Stimulated activated naive CD4-positive, alpha-beta T cell treated with Interleukin-2 at 50 U/mL for 16 hours (primary cell): ENCODE data around the gene FAM151B.
"Not testable (repeated sequence)": the region's sequence is repeated elsewhere in the genome, so short reads cannot be mapped to it uniquely, and the experiment has no call there.

Source experiments
- DNase-seq: peaks from one replicate; lab custom pipeline; 2025; lab: John Stamatoyannopoulos, UW

Gene FAM151B

DNA sequence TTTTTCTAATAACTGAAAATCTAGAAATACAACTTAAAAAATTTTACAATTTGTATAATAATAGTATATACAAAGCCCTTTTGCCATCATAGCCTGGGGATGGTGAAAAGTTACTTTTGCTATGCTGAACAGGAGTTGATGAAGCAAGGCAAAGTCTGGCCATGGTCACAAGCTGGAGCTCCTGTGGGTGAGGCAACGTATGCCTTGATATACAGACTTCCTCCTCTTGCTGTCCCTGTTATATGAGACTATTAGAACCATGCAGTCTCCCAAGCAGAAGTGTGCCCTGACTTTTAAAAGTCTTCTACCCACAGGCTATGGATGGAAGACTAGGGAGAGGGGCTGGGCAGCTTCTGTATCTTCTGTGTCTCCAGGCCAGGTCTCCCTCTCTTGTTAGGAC is 15.7 kb downstream of the FAM151B start:
- DNase-seq: no peak

DNA sequence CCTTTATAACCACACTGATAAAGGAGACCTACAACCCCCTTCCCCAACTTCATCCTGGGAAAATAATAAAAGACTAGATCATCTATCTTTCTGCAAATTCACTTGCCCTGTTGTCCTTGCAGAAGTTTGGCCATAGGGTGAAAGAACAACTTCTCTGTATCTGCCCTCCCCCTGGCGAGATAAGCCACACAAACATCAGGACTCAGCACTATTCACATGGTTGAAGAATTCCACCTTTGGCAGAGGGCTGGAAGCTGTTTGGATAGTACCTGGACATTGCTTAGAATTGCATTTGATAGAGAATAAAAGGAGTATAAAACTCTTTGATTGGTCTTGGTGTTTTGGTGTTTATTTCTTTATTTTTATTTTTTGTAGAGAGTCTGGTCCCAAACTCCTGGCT is 16.9 kb downstream of the FAM151B start:
- no peak for DNase-seq

DNA sequence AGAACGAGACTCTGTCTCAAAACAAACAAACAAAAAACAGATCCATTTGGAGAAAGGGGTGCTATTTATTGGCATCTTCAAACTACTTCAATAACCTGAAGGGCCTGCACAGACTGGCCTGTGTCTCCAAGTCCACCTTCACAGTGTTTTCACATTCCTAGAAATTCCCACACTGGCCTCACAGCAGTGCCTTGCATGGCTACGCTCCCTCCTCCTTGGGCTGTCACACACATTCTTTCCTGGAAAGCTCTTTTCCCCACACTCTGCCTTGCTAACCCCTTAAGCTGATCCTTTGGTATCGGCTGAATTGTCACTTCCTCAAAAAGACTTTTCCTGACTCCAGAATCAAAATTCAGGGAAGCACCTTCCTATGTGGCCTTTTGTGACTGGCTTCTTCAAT is 19.8 kb downstream of the FAM151B start:
- no peak for DNase-seq

DNA sequence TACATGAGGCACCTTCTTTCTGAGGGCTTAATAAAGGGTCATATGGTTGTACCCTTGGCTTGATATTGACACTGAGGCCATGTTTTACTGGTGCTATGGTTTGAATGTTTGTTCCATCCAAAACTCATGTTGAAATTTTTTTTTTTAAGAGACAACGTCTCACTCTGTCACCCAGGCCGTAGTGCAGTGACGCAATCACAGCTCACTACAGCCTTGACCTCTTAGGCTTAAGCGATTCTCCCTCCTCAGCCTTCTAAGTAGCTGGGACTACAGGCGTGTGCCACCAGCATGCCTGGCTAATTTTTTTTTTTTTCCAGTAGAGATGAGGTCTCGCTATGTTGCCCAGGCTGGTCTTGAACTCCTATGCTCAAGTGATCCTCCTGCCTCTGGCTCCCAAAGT is 20.9 kb downstream of the FAM151B start:
- DNase-seq: no peak

DNA sequence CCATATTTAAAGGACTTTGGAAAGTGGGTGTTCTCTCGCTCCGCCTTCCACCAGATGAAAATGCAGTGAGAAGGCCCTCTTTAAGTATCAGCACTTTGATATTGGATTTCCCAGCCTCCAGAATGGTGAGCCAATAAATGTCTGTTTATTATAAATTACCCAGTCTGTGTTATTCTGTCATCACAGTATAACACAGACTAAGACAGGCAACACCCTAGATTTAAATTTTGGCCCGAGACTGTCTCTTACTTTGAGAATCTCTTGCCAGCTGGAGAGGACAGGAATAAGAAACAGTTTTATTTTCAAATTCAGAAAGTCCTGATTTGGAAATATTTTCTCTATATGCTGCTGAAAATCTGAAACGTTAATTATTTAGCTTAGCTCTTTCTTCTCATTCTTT is 21.5 kb downstream of the FAM151B start:
- DNase-seq: no peak

DNA sequence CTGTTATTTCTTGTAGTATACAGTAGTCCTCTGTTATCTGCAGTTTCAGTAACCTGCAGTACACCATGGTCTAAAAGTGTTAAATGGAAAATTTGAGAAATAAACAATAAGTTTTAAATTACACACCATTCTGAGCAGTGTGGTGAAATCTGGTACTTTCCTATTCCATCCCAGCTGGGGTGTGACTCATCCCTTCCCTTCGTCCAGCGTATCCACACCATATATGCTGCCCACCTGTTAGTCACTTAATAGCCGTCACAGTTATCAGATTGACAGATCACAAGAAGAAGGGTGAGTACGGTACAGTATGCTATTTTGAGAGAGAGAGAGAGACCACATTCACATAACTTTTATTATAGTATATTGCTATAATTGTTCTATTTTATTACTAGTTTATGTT is 28.9 kb downstream of the FAM151B start:
- DNase-seq: no peak

DNA sequence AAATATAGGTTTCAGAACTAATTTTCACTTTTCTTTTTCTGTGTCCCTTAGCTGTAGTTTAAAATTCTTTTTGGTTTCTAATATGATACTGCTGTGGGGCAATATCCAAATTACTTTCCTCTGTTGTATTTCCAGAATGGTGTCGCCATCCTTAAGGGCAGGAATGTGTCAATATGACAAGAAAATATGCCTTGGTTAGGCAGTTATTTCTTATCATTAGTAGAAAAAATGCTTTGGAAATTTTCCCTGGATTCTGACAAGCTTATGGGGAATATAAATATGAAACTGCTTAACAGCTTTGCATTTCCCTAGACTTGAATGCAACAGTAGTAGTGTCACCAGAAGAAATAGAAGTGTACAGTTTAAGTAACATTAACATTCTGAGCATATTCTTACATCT is 52.8 kb downstream of the FAM151B start:
- DNase-seq: no peak

DNA sequence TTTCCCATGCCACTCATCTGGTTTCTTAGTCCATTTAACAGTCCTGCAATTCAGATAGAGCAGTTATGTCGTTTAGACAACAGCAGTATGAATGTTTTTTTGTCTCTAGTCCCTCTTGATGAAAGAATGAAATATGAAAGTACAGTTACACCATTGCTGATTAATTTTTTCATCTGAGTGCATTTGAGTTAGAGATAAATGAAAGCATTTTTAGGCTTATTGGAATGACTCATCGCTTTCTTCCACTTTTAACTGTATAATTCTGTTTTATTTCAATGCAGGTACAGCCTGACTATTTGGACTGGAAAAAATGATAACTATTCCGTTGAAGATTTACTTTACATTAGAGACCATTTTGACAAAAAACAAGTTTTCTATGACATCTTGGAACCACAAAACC is 53.5 kb downstream of the FAM151B start:
- no peak for DNase-seq

DNA sequence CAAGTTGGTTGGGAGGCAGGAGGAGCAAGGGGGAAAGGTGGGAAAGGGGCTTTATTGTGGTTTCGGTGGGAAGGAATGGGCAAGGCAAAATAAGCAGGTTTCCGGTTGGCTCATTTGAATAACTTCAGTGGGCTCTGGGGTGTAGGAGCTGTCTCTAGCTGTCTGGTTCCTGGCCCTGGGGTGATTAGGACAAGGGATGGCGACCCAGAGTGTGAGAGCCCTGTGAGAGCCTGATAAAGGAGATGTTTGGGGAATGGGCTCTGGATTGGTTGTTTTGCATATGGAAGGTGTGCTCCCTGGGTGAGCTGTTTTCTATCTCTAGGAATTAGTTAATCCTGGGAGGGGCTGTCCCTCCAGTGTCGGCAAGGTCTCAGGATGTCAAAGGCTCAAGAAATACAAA is 66.7 kb downstream of the FAM151B start:
- DNase-seq: no peak

DNA sequence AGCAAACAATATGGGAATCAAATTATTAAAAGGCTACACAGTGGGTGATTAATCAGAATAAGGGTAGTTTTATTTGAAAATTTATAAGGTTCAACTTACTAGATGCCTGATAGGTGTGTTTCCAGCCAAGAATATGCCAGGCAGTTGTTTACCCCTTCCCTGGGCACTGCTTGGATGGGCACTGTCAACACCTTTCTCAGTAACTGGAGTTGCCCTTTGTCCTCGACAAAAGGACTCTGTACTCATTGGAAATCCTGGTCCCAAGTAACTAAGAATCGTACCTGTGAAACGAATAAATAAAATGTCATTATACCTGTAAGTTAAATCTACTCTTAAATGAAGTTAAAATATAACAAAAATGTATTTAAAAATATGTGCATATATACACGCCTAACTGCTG is 67.2 kb downstream of the FAM151B start:
- DNase-seq: no peak

DNA sequence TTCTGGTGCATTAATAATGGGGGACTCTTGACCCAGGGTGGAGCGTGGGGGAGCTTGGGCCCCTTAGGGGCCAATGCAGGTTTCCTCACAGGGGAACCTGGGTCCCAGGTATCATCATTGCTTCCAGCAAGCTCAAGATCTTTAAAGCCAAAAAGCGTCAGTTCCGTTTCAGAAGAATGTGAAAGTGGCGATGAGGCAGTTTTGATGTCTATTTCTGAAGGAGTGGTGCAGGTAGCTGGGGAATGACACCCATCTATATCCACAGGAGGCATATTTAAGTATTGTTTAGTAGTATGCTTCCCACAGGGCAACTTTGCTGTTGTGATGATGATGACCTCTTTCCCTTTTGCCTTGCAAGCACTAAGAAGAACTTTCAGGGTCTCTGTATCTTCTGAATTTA is 71.3 kb downstream of the FAM151B start:
- no peak for DNase-seq

DNA sequence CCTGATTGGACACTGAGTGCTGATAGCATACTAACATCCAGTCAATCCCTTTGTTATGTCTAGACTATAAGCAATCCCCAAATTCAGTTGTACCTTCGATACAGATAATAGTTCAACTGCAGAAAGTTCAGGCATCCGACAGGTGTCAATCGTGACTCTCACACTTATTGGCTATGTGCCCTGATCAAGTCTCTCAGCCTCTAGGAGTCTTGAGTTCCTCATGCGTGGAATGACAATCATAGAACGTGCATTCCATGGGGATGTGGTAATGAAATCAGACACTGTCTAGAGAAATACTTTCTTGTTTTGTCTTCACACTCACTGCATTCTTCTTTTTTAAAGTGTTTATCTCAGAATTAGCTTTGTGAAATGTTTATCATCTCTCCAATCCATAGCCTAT is 77.4 kb downstream of the FAM151B start:
- no peak for DNase-seq

DNA sequence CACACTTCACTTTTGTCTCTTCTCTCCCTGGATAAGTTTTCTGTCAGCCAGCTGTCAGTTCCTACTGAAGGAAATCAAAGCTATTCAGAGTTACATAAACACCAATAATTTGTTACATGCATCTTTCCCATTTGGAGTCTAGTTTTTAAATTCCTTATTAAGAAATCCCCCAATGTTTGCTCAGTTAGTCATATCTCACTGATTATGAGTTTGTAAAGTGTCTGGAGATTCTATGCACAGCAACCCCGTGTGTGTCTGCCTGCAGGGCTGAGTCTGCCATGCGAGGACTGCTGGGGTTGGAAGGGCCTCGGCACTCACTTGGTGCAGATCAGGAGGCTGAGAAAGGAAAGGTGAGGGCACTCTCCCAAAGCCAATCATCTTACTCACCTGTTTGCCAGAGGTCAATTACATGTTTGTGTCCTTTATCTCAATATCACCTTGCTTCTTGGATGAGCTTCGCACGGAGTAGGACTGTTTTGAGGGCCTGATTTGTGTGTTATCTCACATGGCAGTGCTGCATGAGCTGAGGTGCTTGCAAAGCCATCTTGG is 78.9 kb downstream of the FAM151B start:
- no peak for DNase-seq

DNA sequence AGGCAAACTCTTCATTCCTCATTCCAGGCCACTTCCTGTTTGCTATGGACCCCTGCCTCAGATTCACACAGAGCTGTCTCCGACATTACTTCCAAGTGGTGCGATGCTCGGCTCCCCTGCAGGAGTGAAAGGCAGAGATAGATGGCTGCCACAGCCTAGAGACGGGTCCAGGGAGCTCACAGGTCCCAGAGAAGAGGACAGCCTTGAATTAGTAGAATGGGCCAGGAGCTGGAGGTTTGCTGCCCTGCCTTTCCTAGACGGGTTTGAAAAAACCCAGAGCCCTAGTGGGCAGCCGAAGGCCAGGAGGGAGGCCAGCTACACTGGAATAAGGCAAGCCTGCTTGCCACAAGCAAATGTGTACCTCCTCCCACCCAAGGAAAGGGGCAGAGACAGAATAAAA is 80.4 kb downstream of the FAM151B start:
- DNase-seq: no peak

DNA sequence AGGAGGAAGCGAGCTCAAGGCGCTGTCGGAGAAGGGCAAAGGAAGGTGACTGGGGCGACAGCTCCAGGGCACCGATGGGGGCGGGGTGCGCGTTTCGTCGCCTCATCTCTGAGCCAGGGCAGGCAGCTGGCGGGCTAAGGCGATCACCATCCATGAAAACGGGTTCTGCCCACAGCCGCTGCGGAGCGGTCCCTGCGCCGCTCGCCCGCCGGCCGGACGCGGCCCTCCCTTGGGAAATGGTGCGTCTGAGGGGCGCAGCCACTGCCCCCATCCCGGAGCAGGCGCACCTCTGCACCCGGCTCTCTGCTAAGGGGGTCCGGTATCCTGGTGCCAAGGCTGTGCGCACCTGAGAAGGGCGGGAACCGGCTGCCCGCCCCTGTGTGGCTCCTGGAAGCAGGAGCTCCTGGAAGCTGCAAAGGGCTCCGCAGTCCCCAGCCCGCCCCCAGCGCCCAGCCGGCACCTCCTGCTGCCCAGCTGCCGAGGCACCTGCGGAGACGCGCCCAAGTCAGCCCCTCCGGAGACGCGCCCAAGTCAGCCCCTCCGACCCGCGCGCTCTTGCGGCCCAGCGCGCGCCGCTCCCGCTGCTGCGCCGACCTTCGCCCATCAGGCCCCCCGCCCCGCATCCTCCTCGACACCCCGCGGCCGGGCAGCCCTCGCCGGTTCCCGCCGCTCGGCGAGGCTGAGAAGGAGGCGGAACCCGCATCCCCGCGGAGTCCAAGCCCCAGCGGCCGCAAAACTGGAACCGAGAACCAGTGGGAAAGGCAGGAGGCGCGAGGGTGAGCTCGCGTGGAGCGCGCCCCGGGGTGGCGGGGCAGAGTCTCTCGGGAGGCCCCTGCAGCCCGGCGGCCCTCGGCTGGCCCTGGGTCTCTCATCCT is 81.4 kb downstream of the FAM151B start:
- DNase-seq: no peak

DNA sequence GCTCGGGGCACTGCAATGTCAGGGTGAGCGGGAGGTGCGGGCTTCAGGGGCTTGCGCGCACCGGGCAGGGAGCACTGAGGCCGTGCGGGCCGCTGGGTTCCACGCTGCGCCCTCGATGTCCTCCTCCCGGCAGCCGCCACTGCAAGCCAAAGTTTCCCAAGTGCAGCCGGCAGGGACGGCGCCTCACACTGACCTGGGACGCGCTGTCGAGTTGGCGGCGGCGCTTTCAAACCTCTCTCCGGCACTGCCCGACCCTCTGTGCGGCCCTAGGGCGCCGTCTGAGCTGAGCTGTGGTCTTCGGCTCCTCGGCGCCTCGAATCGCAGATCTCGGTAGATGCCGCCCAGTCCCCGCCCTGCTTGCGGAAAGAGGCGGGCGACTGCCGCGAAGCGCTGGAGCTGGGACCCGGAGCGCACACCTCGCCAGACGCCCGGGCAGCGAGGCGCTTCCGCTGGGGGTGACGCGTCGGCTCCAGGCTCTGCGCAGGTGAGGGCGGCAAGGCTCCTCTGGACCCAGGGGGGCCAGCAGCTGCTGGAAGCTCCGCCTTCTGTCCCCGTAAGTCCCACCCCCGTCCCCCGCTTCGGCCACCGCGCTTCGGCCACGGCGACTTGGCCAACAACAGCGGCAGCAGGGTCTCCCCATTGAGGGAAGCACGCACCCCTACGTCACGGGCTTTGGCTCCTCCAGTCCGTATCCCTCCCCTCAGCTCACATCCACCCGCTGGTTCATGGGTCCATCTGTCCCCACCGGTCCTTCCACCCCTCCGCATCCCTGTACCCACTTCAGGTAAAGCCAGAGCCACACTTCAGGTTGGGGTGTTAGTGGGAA is 82.3 kb downstream of the FAM151B start, which contains the start of gene ANKRD34B:
TSS of gene ANKRD34B (minus strand) at position 320 of the 826 bp plus-strand sequence. CDS start 10,261 bp downstream, outside the sequence.
- DNase-seq: no peak

DNA sequence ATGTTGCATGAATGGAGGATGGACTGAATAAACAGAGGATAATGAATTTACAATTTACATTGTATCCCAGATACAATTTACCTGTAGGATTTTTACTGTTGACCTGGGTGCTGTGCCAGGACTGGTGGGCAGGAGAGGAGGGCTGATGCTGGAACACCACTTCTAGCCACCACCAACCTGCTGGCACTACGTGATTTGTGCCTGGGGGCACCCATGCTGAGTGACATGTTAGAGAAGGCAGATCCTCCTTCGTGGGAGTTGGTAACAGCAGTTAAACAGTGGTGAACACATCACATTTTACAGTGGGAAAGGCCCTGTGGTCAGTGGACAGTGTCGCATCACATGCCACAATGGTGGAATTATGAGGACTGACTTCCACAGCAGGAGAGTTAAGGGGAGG is 85.2 kb downstream of the FAM151B start:
- no peak for DNase-seq

DNA sequence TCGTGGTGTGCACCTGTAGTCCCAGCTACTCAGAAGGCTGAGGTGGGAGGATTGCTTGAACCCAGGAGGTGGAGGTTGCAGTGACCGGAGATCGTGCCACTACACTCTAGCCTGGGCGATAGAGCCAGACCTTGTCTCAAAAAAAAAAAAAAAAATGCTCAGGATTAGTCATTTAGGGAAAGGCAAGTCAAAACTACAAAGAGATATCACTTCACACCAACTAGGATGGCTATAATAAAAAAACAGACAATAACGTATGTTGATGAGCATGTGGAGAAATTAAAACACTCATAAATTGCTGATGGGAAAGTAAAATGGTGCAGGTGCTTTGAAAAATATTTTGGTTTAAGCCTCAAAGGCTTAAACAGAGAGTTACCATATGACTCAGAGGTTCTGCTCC is 88.5 kb downstream of the FAM151B start:
- DNase-seq: no peak

DNA sequence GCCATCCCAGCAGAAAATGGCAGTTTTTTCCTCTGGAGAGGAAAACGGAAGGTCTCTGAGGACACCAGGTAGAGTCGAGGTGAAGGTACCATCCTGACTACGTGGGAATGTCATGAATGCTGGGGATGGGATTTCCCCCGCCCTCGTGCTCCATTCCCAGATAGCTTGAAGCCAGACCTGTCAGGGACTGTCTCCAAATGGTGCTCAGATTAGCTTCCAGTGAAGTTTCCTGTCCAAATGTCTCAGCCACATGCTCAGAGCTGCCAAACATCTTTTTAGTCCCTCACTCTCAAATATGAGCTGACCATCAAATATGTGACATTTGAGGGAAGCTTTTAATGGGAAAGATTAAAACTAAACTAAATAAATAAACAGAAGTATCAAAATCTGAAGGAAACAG is 89.8 kb downstream of the FAM151B start:
- DNase-seq: no peak

DNA sequence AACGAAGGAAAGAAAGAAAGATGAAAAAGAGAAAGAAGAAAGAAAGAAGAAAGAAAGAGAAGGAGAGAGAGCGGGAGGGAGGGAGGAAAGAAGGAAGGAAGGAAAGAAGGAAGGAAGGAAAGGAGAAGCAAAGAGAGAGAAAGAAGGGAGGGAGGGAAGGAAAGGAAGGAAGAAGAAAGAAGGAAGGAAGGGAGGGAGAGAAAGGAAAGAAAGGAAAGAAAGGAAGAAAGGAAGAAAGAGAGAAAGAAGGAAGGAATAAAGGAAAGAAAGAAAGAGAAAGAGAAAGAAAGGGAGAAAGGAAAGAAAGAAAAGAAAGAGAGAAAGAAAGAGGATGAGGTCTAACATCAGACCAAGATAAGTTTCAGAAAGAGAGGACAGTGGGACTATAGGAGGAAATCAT is 91.2 kb downstream of the FAM151B start:
- no peak for DNase-seq

DNA sequence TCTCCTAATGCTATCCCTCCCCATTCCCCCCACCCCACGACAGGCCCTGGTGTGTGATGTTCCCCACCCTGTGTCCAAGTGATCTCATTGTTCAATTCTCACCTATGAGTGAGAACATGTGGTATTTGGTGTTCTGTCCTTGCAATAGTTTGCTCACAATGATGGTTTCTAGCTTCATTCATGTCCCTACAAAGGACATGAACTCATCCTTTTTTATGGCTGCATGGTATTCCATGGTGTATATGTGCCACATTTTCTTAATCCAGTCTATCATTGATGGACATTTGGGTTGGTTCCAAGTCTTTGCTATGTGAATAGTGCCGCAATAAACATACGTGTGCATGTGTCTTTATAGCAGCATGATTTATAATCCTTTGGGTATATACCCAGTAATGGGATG is 92.4 kb downstream of the FAM151B start:
- not testable (repeated sequence) for DNase-seq

DNA sequence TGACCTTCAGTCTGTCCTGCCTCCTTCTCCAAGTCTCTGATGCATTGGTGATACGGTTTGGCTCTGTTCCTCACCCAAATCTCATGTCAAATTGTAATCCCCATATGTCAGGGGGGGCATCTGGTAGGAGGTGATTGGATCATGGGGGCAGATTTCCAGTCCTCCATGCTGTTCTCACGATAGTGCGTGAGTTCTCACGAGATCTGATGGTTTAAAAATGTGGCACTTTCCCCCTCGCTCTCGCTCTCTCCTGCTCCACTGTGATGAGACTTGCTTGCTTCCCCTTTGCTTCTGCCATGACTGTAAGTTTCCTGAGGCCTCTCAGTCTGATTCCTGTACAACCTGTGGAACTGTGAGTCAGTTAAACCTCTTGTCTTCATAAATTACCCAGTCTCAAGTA is 96.9 kb downstream of the FAM151B start:
- no peak for DNase-seq
